Keratinocyte (primary cell): Measurements from ENCODE around the gene SASH1. TPM values are rescaled to one million over a fixed set of nuclear protein-coding genes. Genes with fewer than 3 reads are reported as not detected.

ENCODE experiments used
- DNase-seq: peaks from one replicate; pipeline ENCODE4 v3.0.0-alpha.2; 2011; ENCODE audit warnings: low read depth, missing footprints, low spot score
- FAIRE-seq: peaks from 2 replicates; lab custom pipeline; 2011; peaks lifted over from hg19 to GRCh38; lab: Jason Lieb, UNC
- H2AFZ ChIP-seq: 2 replicates; pipeline ENCODE4 v1.6.0; 2012; ENCODE audit warnings: low read length, control low read depth, inconsistent platforms; ENCODE audit not compliant: control insufficient read depth
- H3K27ac ChIP-seq: 2 replicates; pipeline ENCODE4 v1.5.1; 2011; ENCODE audit warnings: low read length; ENCODE audit not compliant: control insufficient read depth, insufficient read depth
- H3K27me3 ChIP-seq: 3 replicates; pipeline ENCODE4 v1.6.0; 2011; ENCODE audit warnings: low read length; ENCODE audit not compliant: control insufficient read depth, insufficient read depth; ENCODE audit errors: extremely low read depth
- H3K36me3 ChIP-seq, 2 experiments: 2 replicates in 1 of 2; 3 replicates in 1 of 2; pipeline ENCODE4 v1.5.1; 2011; ENCODE audit warnings: low read length in 2 of 2, mild to moderate bottlenecking in 1 of 2; ENCODE audit not compliant: control insufficient read depth in 2 of 2, insufficient read depth in 2 of 2; ENCODE audit errors: extremely low read depth in 1 of 2
- H3K4me1 ChIP-seq: 3 replicates; pipeline ENCODE4 v1.5.1; 2011; ENCODE audit warnings: low read length; ENCODE audit not compliant: control insufficient read depth, insufficient read depth; ENCODE audit errors: extremely low read depth
- H3K4me2 ChIP-seq: 3 replicates; pipeline ENCODE4 v1.6.0; 2011; ENCODE audit warnings: low read depth, low read length; ENCODE audit not compliant: control insufficient read depth, insufficient read depth; ENCODE audit errors: extremely low read depth
- H3K4me3 ChIP-seq, 3 experiments: fragments of 200-600 bp in 1 of 3; sonication (generic) in 1 of 3; 2 replicates in 2 of 3; 3 replicates in 1 of 3; pipeline ENCODE4 v1.5.1; 2011 to 2016; ENCODE audit warnings: low read length in 3 of 3, mild to moderate bottlenecking in 3 of 3, control low read depth in 2 of 3, inconsistent platforms in 1 of 3, low read depth in 1 of 3, mixed read lengths in 1 of 3, mixed run types in 1 of 3, moderate library complexity in 1 of 3; ENCODE audit not compliant: control insufficient read depth in 2 of 3, insufficient read depth in 2 of 3; ENCODE audit errors: extremely low read depth in 1 of 3
- H3K79me2 ChIP-seq: 2 replicates; pipeline ENCODE4 v1.6.0; 2012; ENCODE audit warnings: low read length; ENCODE audit not compliant: control insufficient read depth, insufficient read depth
- H3K9ac ChIP-seq: 3 replicates; pipeline ENCODE4 v1.6.0; 2011; ENCODE audit warnings: low read length; ENCODE audit not compliant: control insufficient read depth, insufficient read depth; ENCODE audit errors: extremely low read depth
- H3K9me1 ChIP-seq: 3 replicates; pipeline ENCODE4 v1.6.0; 2011; ENCODE audit warnings: low read length; ENCODE audit not compliant: control insufficient read depth, insufficient read depth; ENCODE audit errors: extremely low read depth
- H3K9me3 ChIP-seq: 2 replicates; pipeline ENCODE4 v1.5.1; 2012; ENCODE audit warnings: low read depth, low read length; ENCODE audit not compliant: control insufficient read depth
- H4K20me1 ChIP-seq: 3 replicates; pipeline ENCODE4 v1.6.0; 2011; ENCODE audit warnings: low read length; ENCODE audit not compliant: control insufficient read depth, insufficient read depth; ENCODE audit errors: extremely low read depth
- EZH2 ChIP-seq: IDR thresholded peaks from one replicate; pipeline ENCODE4 v1.6.1; 2012; ENCODE audit warnings: inconsistent platforms, mild to moderate bottlenecking, low read length, moderate library complexity
- dilution Hi-C: fragments of 300-500 bp; cut with MboI; formaldehyde crosslinking; loops from one replicate; pipeline ENCODE4 v1.7.0; 2020; ENCODE audit warnings: low sequenced_read_pairs; ENCODE audit not compliant: extremely low pct_ligation_motif_present
- polyA plus RNA-seq, 5 experiments: library from polyadenylated mRNA; depleted of rRNA in 3 of 5; stranded (reverse) in 3 of 5; stranded (forward) in 1 of 5; unstranded in 1 of 5; fragments of >200 nt; gene quantifications; 1 replicate in 1 of 5; 2 replicates in 3 of 5; 3 replicates in 1 of 5; pipeline versions ENCODE4 v1.2.1 to v1.2.3, GENCODE V29; 2011 to 2012; ENCODE audit warnings: missing spikeins in 2 of 5, low read depth in 1 of 5, low replicate concordance in 1 of 5
- TF ChIP-seq, protein P1 (sequence below), 3 experiments: IDR thresholded peaks in 1 of 3; conservative IDR thresholded peaks in 1 of 3; optimal IDR thresholded peaks in 1 of 3; 2 replicates in 2 of 3; 3 replicates in 1 of 3; pipeline versions ENCODE3 to v1.5.1; 2011; ENCODE audit warnings: low read length in 3 of 3, mild to moderate bottlenecking in 3 of 3, moderate library complexity in 2 of 3, control low read depth in 1 of 3, inconsistent platforms in 1 of 3; ENCODE audit not compliant: insufficient read depth in 2 of 3; ENCODE audit errors: extremely low read depth in 1 of 3

The SASH1 gene
- polyA plus RNA-seq, 1 donor (not counting 4 experiments of a cell fraction or from before 2014, with no cell fraction given), result 4.4 TPM

DNA sequence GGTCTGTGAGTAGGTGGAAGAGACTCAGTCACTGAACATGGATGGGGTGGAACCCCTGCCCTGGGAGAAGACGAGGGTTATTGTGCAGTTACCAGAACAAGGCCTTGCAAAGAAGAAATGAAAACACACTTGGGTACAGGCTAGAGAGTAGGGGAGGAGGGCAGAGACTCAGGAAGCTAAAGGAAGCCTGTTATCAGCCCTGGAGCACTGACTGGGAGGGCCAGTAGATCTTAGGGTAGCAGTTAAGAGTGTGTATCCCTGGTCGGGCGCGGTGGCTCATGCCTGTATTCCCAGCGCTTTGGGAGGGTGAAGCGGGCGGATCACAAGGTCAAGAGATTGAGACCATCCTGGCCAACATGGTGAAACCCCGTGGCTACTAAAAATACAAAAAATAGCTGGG is 74.4 kb downstream of the SASH1 start:
- Histone ChIP-seq H2AFZ (no peak overlapping the region), H3K27me3 (no peaks in the 10 kb centered on the region), H3K36me3 (no peaks in the 10 kb centered on the region), H3K4me1 (peaks cover 19% of the 10 kb centered on the region), H4K20me1 (no peaks in the 10 kb centered on the region), H3K4me2 (no peak overlapping the region), H3K27ac (no peak overlapping the region), H3K4me3 (no peak overlapping the region), H3K9ac (no peak overlapping the region), H3K79me2 (no peaks in the 10 kb centered on the region), H3K9me3 (no peaks in the 10 kb centered on the region), H3K9me1 (peaks cover 3% of the 10 kb centered on the region)
- FAIRE-seq (no peak), DNase-seq (no peak)
- dilution Hi-C loops, result no loop called here
- no peak for TF ChIP-seq EZH2
- TF ChIP-seq, protein P1, sequence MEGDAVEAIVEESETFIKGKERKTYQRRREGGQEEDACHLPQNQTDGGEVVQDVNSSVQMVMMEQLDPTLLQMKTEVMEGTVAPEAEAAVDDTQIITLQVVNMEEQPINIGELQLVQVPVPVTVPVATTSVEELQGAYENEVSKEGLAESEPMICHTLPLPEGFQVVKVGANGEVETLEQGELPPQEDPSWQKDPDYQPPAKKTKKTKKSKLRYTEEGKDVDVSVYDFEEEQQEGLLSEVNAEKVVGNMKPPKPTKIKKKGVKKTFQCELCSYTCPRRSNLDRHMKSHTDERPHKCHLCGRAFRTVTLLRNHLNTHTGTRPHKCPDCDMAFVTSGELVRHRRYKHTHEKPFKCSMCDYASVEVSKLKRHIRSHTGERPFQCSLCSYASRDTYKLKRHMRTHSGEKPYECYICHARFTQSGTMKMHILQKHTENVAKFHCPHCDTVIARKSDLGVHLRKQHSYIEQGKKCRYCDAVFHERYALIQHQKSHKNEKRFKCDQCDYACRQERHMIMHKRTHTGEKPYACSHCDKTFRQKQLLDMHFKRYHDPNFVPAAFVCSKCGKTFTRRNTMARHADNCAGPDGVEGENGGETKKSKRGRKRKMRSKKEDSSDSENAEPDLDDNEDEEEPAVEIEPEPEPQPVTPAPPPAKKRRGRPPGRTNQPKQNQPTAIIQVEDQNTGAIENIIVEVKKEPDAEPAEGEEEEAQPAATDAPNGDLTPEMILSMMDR (optimal IDR thresholded peaks at IDR 0.05 in 1 of 3, IDR thresholded peaks at IDR 0.05 in 1 of 3, conservative IDR thresholded peaks at IDR 0.05 in 1 of 3; ENCODE audit: extremely low read depth in 1 of 3, insufficient read depth in 2 of 3, low read length in 3 of 3), result no peak

DNA sequence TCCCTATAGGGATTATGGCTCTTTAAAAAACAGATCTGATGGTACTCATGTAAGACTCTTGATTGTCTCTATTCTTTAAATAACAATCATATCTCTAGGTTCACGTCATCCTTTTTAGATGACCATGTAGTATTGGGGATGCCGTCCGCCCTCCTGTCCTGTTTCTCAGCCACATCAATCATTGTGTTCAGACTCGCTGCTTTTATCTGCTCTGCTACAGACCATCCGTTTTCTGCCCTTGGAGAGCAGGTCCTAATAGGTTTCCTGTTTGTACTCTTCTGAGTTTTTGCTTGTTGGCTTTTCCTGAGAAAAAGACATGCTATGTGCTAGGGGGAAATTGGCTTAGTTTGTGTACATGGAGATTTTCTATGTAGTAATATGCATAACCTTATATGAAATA is 76.8 kb downstream of the SASH1 start:
- dilution Hi-C loops, result no loop called here
- TF ChIP-seq, protein P1 (optimal IDR thresholded peaks at IDR 0.05 in 1 of 3, IDR thresholded peaks at IDR 0.05 in 1 of 3, conservative IDR thresholded peaks at IDR 0.05 in 1 of 3; ENCODE audit: extremely low read depth in 1 of 3, insufficient read depth in 2 of 3, low read length in 3 of 3), result no peak
- TF ChIP-seq EZH2, result no peak
- peaks cover 16% of the 10 kb centered on the region for H3K4me1 ChIP-seq
- H3K9me1 ChIP-seq, result peaks cover 3% of the 10 kb centered on the region
- FAIRE-seq (no peak), DNase-seq (no peak)
- H3K4me3 ChIP-seq, result no peak overlapping the region
- no peaks in the 10 kb centered on the region for H3K9me3 ChIP-seq
- no peaks in the 10 kb centered on the region for H3K79me2 ChIP-seq
- no peak overlapping the region for H2AFZ ChIP-seq
- H3K4me2 ChIP-seq, result no peak overlapping the region
- no peaks in the 10 kb centered on the region for H3K36me3 ChIP-seq
- H3K27ac ChIP-seq, result no peak overlapping the region
- no peaks in the 10 kb centered on the region for H3K27me3 ChIP-seq
- no peak overlapping the region for H3K9ac ChIP-seq
- H4K20me1 ChIP-seq, result no peaks in the 10 kb centered on the region
